SKM-1 treated with dmso at 0.1 percent for 144 hours (cell line): ENCODE data around the gene C1orf198.

Experiments used
- DNase-seq: peaks from one replicate; lab custom pipeline; 2025; ENCODE audit not compliant: unreplicated experiment; lab: John Stamatoyannopoulos, UW

The C1orf198 gene

DNA sequence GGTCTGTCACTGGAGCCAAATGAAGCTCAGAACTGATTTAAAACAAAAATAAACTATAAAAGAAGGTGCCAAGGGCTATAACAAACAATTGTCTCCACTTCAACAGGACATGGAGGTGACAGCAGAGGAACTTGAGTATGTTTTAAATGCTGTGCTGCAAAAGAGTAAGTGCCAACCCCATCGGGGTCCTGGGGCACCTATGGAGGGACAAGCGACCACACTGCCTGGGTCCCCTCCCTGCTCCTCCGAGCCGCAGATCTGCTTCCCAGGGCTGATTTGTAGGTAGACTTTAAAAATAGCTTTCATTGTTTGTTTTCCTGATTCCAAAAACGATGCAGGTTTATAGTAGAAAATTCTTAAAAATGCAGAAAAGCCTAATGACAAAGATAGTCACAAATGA, 78.3 kb downstream of the C1orf198 start:
- DNase-seq = no peak

DNA sequence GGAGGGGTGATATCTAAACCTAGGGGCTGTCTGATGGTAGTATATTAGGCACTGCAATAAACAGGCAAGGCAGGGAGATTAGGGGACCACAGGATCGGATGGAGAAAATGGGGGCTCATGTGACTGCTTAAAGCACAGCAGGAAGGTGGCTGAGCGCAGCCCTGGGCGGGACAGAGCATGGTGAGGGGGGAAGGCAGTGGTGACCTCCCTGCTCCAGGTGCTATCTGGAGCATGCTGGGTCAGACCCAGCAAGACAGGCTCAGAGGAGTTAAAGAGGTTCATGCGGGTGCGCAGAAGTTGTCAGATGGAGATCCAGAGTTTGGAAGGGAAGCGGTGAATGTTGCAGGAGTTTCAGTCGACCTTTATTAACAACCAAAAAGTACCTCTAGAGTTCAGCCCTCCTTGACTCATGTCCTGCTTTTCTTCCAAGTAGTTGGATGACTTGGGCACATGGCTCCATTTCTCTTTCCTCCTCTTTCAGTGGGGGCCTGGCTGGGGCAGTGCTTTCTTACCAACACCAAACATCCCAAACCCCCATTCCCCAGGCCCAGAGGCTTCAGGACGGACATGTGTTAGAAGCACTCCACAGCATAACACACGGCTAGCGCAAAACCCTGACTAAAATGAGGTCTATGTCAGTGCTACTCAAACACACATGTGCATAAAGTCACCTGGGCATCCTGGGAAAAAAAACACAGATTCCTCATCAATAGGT, 79.6 kb downstream of the C1orf198 start:
- DNase-seq = no peak

DNA sequence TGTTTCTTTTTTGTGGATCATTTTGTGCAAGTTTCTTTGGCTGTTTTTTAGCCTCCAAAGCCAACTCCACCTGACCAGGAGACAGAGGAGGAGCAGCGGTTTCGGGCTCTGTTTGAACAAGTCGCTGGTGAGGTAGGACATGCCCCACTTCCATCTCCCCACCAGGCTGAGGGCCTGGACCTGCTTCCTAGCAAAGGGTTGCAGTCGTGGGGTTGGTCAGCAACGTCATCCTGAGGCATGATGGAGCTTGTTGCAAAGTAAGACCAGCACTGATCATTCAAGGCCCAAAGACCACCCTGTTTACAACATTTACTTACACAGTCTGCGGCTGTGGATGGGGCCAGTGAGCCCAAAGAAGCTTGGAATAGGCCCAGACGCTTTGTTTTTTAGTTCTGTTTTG, 80.8 kb downstream of the C1orf198 start:
- DNase-seq = no peak
